Thoracic aorta (tissue), 2 donors: ENCODE results near the gene GULP1. TPM values are rescaled to one million over a fixed set of nuclear protein-coding genes. Genes with fewer than 3 reads are reported as not detected.

Experiments used
- ATAC-seq: fragments of 150-250 bp; one replicate; pipeline ENCODE4 v1.8.0; 2017; ENCODE audit warnings: low read depth; ENCODE audit not compliant: insufficient number of reproducible peaks, low FRiP score
- DNase-seq: peaks from one replicate; pipeline ENCODE4 v3.0.0-alpha.2; 2020; ENCODE audit warnings: low spot score
- H3K27ac ChIP-seq, 2 donors: fragments of 200-600 bp; sonication (generic); 1 replicate in 1 of 2; 2 replicates in 1 of 2; pipeline ENCODE4 v1.5.1; 2016; ENCODE audit warnings: mild to moderate bottlenecking in 2 of 2, moderate library complexity in 2 of 2
- H3K27me3 ChIP-seq: fragments of 200-600 bp; sonication (generic); replicated peaks from 2 replicates; pipeline ENCODE4 v1.6.0; 2016; ENCODE audit warnings: mild to moderate bottlenecking; ENCODE audit not compliant: insufficient read depth
- H3K36me3 ChIP-seq: fragments of 200-600 bp; sonication (generic); one replicate; pipeline ENCODE4 v1.5.1; 2016
- H3K4me1 ChIP-seq, 2 donors: fragments of 200-600 bp; sonication (generic); 1 replicate in 1 of 2; 2 replicates in 1 of 2; pipeline versions ENCODE4 v1.5.1 to v1.6.0; 2016; ENCODE audit warnings: low read depth in 2 of 2, mild to moderate bottlenecking in 1 of 2; ENCODE audit not compliant: control insufficient read depth in 1 of 2
- H3K4me3 ChIP-seq: fragments of 200-600 bp; sonication (generic); 2 replicates; pipeline ENCODE4 v1.5.1; 2016; ENCODE audit warnings: mild to moderate bottlenecking
- H3K9me3 ChIP-seq: fragments of 200-600 bp; sonication (generic); 2 replicates; pipeline ENCODE4 v1.5.1; 2016
- CTCF ChIP-seq: fragments of 200-600 bp; sonication (generic); IDR thresholded peaks from one replicate; pipeline ENCODE4 v1.5.1; 2019; ENCODE audit warnings: antibody characterized with exemption
- total RNA-seq, 2 donors: library from RNA; depleted of rRNA; stranded (reverse); fragments of >200 nt; gene quantifications; one replicate each; pipeline versions ENCODE4 v1.1.0 to v1.2.3, GENCODE V29; 2016

GULP1 gene
- total RNA-seq, 2 donors from 2014 or later = 64.0 to 80.9 TPM

DNA sequence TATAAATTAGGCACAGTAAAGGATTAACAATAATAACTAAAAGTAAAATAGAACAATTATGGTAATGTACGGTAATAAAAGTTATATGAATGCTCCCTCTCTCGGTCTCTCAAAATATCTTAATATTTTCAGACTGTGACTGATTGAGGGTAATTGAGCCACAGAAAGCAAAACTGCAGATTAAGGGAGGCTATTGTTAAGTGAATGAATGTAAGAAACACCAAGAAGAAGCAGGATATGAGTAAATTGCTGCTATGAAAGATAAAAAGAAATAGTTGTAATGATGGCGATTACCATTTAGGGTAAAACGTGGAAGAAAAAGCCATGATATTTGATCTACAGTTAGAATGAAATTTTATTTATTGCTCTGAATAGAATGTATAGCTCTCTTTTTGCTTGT lies 24.1 kb downstream of the GULP1 start:
- Histone ChIP-seq H3K27ac (no peak overlapping the region), H3K36me3 (no peaks in the 10 kb centered on the region), H3K9me3 (peaks cover 8% of the 10 kb centered on the region), H3K27me3 (no peaks in the 10 kb centered on the region), H3K4me3 (no peak overlapping the region), H3K4me1 (no peaks in the 10 kb centered on the region)
- DNase-seq (no peak), ATAC-seq (no peak)
- no peak for TF ChIP-seq CTCF

GRCh38 chr2:188316342-188316741 lies 24.7 kb downstream of the GULP1 start:
- peaks cover 8% of the 10 kb centered on the region for H3K9me3 ChIP-seq
- DNase-seq = no peak
- no peaks in the 10 kb centered on the region for H3K27me3 ChIP-seq
- no peaks in the 10 kb centered on the region for H3K36me3 ChIP-seq
- no peak for ATAC-seq
- no peak overlapping the region for H3K27ac ChIP-seq
- no peak overlapping the region for H3K4me3 ChIP-seq
- no peaks in the 10 kb centered on the region for H3K4me1 ChIP-seq
- no peak for TF ChIP-seq CTCF

- Histone ChIP-seq H3K4me3 (no peak overlapping the region), H3K36me3 (no peaks in the 10 kb centered on the region), H3K27me3 (no peaks in the 10 kb centered on the region), H3K9me3 (peaks cover 8% of the 10 kb centered on the region), H3K27ac (no peak overlapping the region), H3K4me1 (no peaks in the 10 kb centered on the region)
- TF ChIP-seq CTCF = no peak
- DNase-seq (no peak), ATAC-seq (no peak)
These were observed 25.2 kb downstream of the GULP1 start for GRCh38 chr2:188316791-188317423.

DNA sequence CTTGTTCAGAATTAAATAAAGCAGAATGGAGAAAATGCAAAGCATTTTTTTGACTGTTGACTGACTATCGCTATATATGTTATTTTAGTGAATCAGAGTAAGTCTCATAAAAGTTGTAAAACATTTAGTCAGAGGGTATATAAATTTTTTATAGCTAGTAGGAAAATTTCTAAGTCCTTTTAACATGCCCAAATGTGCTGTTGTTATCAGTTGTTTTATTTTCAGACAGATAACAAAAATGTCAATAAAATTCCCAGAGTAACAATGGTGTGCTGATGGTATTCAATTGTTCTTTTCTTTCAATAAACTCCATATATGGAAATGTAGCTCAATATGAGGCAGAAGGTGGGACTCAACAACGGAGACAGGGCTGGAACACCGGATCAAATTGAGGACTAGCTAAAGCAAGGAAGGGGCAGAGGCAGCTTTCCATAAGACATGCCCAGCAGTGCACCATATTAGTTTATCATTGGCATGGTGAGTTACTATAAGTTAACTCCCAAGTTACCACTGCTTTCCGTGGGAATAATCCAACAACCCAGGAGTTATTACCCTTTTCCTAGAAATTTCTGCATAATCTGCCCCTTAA lies 26.6 kb downstream of the GULP1 start:
- DNase-seq (no peak), ATAC-seq (no peak)
- Histone ChIP-seq H3K4me1 (peaks cover 4 to 13% of the 10 kb centered on the region in 2 donors), H3K9me3 (peaks cover 6% of the 10 kb centered on the region), H3K27me3 (no peaks in the 10 kb centered on the region), H3K27ac (peak overlapping the region in 1 of 2 donors; percentile 5), H3K36me3 (no peaks in the 10 kb centered on the region), H3K4me3 (no peak overlapping the region)
- no peak for TF ChIP-seq CTCF

GRCh38 chr2:188319838-188320237 lies 28.2 kb downstream of the GULP1 start:
- Histone ChIP-seq H3K4me1 (peaks cover 13 to 26% of the 10 kb centered on the region in 2 donors), H3K36me3 (no peaks in the 10 kb centered on the region), H3K27ac (no peak overlapping the region), H3K4me3 (no peak overlapping the region), H3K9me3 (peaks cover 3% of the 10 kb centered on the region), H3K27me3 (no peaks in the 10 kb centered on the region)
- ATAC-seq (no peak), DNase-seq (no peak)
- TF ChIP-seq CTCF = no peak
